ENCODE results near the gene CAMK1D. TPM values are rescaled to one million over a fixed set of nuclear protein-coding genes. Genes with fewer than 3 reads are reported as not detected.

The CAMK1D gene
- total and polyA plus RNA-seq, 2 donors (not counting 3 experiments of a cell fraction or from before 2014, with no cell fraction given), result 0.37 to 4.2 TPM

DNA sequence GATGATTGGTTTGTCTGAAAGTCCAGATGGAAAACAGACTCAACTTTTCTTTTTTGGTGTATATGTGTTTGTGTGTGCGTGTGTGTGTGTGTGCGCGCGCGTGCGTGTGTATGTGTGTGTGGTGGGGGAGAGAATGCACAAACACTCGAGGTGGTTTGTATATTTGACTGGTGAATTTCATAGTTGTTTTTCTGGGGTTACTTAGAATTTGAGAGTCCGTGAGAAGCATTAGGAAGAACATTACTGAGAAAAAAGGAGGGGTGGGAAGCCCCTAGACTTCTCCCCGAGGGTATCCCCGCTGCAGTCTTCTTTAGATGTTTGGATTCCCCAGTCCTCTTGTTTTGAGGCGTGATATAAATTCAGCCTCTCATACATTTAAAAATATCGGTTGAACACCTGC is 6.0 kb downstream of the CAMK1D start:
- H3K4me2 ChIP-seq (ENCODE audit: insufficient read depth, low read length), result no peak overlapping the region
- H3K9me3 ChIP-seq (replicated peaks; ENCODE audit: control insufficient read depth, insufficient read depth, low read length), result no peaks in the 10 kb centered on the region
- H3K36me3 ChIP-seq (ENCODE audit: control insufficient read depth in 2 of 2, extremely low read depth in 1 of 2, insufficient read depth in 2 of 2, low read length in 2 of 2), result no peaks in the 10 kb centered on the region
- intact Hi-C loops (cut with micrococcal nuclease) (no loop called here), dilution Hi-C loops (cut with MboI; ENCODE audit: extremely low pct_ligation_motif_present, low sequenced_read_pairs) (no loop called here)
- no peaks in the 10 kb centered on the region for H3K9me1 ChIP-seq (replicated peaks; ENCODE audit: control insufficient read depth, extremely low read depth, insufficient read depth, low read length)
- no peak for FAIRE-seq
- no peak for TF ChIP-seq EZH2 (IDR thresholded peaks at IDR 0.05; ENCODE audit: borderline replicate concordance, low read depth, low read length, severe bottlenecking)
- TF ChIP-seq POLR2AphosphoS5 (IDR thresholded peaks at IDR 0.05; ENCODE audit: insufficient read depth, low read depth, low read length), result no peak
- no peak for TF ChIP-seq FOS (IDR thresholded peaks at IDR 0.05; ENCODE audit: borderline replicate concordance, insufficient read depth, low read length)
- TF ChIP-seq GATA2 (IDR thresholded peaks at IDR 0.05; ENCODE audit: insufficient read depth, insufficient read length, low read depth, low read length), result no peak
- TF ChIP-seq MYC (IDR thresholded peaks at IDR 0.05; ENCODE audit: low read depth, low read length), result no peak
- TF ChIP-seq, protein P1, sequence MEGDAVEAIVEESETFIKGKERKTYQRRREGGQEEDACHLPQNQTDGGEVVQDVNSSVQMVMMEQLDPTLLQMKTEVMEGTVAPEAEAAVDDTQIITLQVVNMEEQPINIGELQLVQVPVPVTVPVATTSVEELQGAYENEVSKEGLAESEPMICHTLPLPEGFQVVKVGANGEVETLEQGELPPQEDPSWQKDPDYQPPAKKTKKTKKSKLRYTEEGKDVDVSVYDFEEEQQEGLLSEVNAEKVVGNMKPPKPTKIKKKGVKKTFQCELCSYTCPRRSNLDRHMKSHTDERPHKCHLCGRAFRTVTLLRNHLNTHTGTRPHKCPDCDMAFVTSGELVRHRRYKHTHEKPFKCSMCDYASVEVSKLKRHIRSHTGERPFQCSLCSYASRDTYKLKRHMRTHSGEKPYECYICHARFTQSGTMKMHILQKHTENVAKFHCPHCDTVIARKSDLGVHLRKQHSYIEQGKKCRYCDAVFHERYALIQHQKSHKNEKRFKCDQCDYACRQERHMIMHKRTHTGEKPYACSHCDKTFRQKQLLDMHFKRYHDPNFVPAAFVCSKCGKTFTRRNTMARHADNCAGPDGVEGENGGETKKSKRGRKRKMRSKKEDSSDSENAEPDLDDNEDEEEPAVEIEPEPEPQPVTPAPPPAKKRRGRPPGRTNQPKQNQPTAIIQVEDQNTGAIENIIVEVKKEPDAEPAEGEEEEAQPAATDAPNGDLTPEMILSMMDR (IDR thresholded peaks at IDR 0.05; ENCODE audit: extremely low read depth in 1 of 2, insufficient read depth in 1 of 2, low read depth in 1 of 2, low read length in 2 of 2), result no peak
- no peak for TF ChIP-seq JUN (IDR thresholded peaks at IDR 0.05; ENCODE audit: borderline replicate concordance, insufficient read depth, insufficient read length, low read depth)
- no peak for TF ChIP-seq POLR2A (IDR thresholded peaks at IDR 0.05; ENCODE audit: low read depth, low read length)
- TF ChIP-seq, protein P2, sequence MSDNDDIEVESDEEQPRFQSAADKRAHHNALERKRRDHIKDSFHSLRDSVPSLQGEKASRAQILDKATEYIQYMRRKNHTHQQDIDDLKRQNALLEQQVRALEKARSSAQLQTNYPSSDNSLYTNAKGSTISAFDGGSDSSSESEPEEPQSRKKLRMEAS (IDR thresholded peaks at IDR 0.05; ENCODE audit: insufficient read depth, insufficient read length), result no peak
- H2AFZ ChIP-seq (ENCODE audit: low read depth, low read length), result no peak overlapping the region
- H3K79me2 ChIP-seq (ENCODE audit: control insufficient read depth, insufficient read depth, low read length), result no peaks in the 10 kb centered on the region
- no peaks in the 10 kb centered on the region for H4K20me1 ChIP-seq (replicated peaks; ENCODE audit: control insufficient read depth, extremely low read depth, insufficient read depth, low read length)
- no peak for DNase-seq (ENCODE audit: low read depth, low spot score)
- H3K4me1 ChIP-seq (ENCODE audit: control insufficient read depth, extremely low read depth, insufficient read depth, low read length), result peaks cover 3% of the 10 kb centered on the region
- no peak overlapping the region for H3K9ac ChIP-seq (replicated peaks; ENCODE audit: extremely low read depth, insufficient read depth, low read length)
- no peak overlapping the region for H3K27ac ChIP-seq (ENCODE audit: insufficient read depth, low read depth, low read length)
- CTCF ChIA-PET, result no interaction called here
- peaks cover 13 to 14% of the 10 kb centered on the region in 2 experiments for H3K27me3 ChIP-seq (ENCODE audit: control insufficient read depth in 2 of 2, insufficient read depth in 2 of 2, low read length in 2 of 2)
- BruUV-seq (replicated peaks), result no TSS peak
- H3K4me3 ChIP-seq (replicated peaks in 1 of 3; ENCODE audit: insufficient read depth in 1 of 3, low read depth in 1 of 3, low read length in 3 of 3), result no peak overlapping the region
- POLR2A ChIA-PET, result no interaction called here

Data from endothelial cell of umbilical vein (primary cell).